Esophagus squamous epithelium (tissue), 4 donors: Measurements from ENCODE around the gene TP53.

Source experiments
- POLR2A ChIP-seq, 4 donors: fragments of 450-650 bp; IDR thresholded peaks; one replicate each; pipeline ENCODE4 v1.6.1; 2017; ENCODE audit warnings: antibody characterized with exemption in 4 of 4, mild to moderate bottlenecking in 4 of 4, moderate library complexity in 3 of 4
- TF ChIP-seq, protein P1 (sequence below), 6 experiments: fragments of 450-650 bp in 4 of 6; fragments of 200-600 bp in 2 of 6; sonication (generic) in 2 of 6; IDR thresholded peaks; one replicate each; pipeline ENCODE4 v1.5.1; 2016 to 2019; ENCODE audit warnings: antibody characterized with exemption in 6 of 6, mild to moderate bottlenecking in 4 of 6, moderate library complexity in 4 of 6

- no peak for TF ChIP-seq POLR2A (IDR thresholded peaks at IDR 0.05)
- TF ChIP-seq, protein P1, sequence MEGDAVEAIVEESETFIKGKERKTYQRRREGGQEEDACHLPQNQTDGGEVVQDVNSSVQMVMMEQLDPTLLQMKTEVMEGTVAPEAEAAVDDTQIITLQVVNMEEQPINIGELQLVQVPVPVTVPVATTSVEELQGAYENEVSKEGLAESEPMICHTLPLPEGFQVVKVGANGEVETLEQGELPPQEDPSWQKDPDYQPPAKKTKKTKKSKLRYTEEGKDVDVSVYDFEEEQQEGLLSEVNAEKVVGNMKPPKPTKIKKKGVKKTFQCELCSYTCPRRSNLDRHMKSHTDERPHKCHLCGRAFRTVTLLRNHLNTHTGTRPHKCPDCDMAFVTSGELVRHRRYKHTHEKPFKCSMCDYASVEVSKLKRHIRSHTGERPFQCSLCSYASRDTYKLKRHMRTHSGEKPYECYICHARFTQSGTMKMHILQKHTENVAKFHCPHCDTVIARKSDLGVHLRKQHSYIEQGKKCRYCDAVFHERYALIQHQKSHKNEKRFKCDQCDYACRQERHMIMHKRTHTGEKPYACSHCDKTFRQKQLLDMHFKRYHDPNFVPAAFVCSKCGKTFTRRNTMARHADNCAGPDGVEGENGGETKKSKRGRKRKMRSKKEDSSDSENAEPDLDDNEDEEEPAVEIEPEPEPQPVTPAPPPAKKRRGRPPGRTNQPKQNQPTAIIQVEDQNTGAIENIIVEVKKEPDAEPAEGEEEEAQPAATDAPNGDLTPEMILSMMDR (IDR thresholded peaks at IDR 0.05): no peak
These were observed 61.0 kb downstream of the TP53 start for GRCh38 chr17:7626307-7626706.
